CD14-positive monocyte (primary cell): ENCODE results near the gene CEACAM6. TPM values are rescaled to one million over a fixed set of nuclear protein-coding genes. Genes with fewer than 3 reads are reported as not detected.

Source experiments
- DNase-seq, 3 donors: peaks; one replicate each; pipeline ENCODE4 v3.0.0-alpha.2; 2011 to 2022
- H2AFZ ChIP-seq: 2 replicates; pipeline ENCODE4 v1.6.0; 2012; ENCODE audit warnings: mild to moderate bottlenecking, low read depth, low read length, inconsistent platforms; ENCODE audit not compliant: insufficient read depth, poor library complexity, severe bottlenecking
- H3K27ac ChIP-seq, 2 donors: 1 replicate in 1 of 2; 2 replicates in 1 of 2; pipeline ENCODE4 v1.5.1; 2012 to 2013; ENCODE audit warnings: low read length in 2 of 2, control low read depth in 1 of 2, inconsistent platforms in 1 of 2, low read depth in 1 of 2, mild to moderate bottlenecking in 1 of 2
- H3K27me3 ChIP-seq, 2 donors: one replicate each; pipeline versions ENCODE4 v1.6.0 to v1.6.1; 2011 to 2013; ENCODE audit warnings: low read length in 2 of 2; ENCODE audit not compliant: control insufficient read depth in 2 of 2, insufficient read depth in 2 of 2
- H3K36me3 ChIP-seq, 2 donors: replicated peaks in 1 of 2; 1 replicate in 1 of 2; 2 replicates in 1 of 2; pipeline versions ENCODE4 v1.5.1 to v1.6.1; 2012 to 2013; ENCODE audit warnings: low read length in 2 of 2, control low read depth in 1 of 2, inconsistent platforms in 1 of 2, mild to moderate bottlenecking in 1 of 2; ENCODE audit not compliant: insufficient read depth in 2 of 2, control insufficient read depth in 1 of 2
- H3K4me1 ChIP-seq, 2 donors: 1 replicate in 1 of 2; 2 replicates in 1 of 2; pipeline versions ENCODE4 v1.5.1 to v1.6.1; 2012 to 2013; ENCODE audit warnings: low read length in 2 of 2, control low read depth in 1 of 2, inconsistent platforms in 1 of 2, mild to moderate bottlenecking in 1 of 2, moderate library complexity in 1 of 2; ENCODE audit not compliant: insufficient read depth in 2 of 2, control insufficient read depth in 1 of 2
- H3K4me2 ChIP-seq: replicated peaks from 2 replicates; pipeline ENCODE3; 2012; ENCODE audit warnings: low read length, moderate library complexity, mild to moderate bottlenecking; ENCODE audit not compliant: poor library complexity, severe bottlenecking; ENCODE audit errors: extremely low read depth
- H3K4me3 ChIP-seq, 3 experiments: fragments of 200-600 bp in 1 of 3; sonication (generic) in 1 of 3; replicated peaks in 1 of 3; 1 replicate in 2 of 3; 2 replicates in 1 of 3; pipeline ENCODE4 v1.5.1; 2011 to 2013; ENCODE audit warnings: low read length in 3 of 3, mild to moderate bottlenecking in 3 of 3, control low read depth in 2 of 3, low read depth in 2 of 3, inconsistent platforms in 1 of 3, moderate library complexity in 1 of 3
- H3K79me2 ChIP-seq: 2 replicates; pipeline ENCODE4 v1.6.0; 2012; ENCODE audit warnings: mild to moderate bottlenecking, control low read depth, inconsistent platforms, low read length, moderate library complexity; ENCODE audit not compliant: insufficient read depth
- H3K9ac ChIP-seq: 2 replicates; pipeline ENCODE4 v1.6.0; 2017; ENCODE audit warnings: low read length, mild to moderate bottlenecking; ENCODE audit not compliant: insufficient read depth, poor library complexity, severe bottlenecking
- H3K9me3 ChIP-seq, 2 donors: replicated peaks in 1 of 2; 1 replicate in 1 of 2; 2 replicates in 1 of 2; pipeline versions ENCODE4 v1.5.1 to v1.6.1; 2012 to 2013; ENCODE audit warnings: low read length in 2 of 2, control low read depth in 1 of 2; ENCODE audit not compliant: control insufficient read depth in 1 of 2, insufficient read depth in 1 of 2
- H4K20me1 ChIP-seq: 2 replicates; pipeline ENCODE4 v1.6.0; 2012; ENCODE audit warnings: mild to moderate bottlenecking, low read length, control low read depth, moderate library complexity; ENCODE audit not compliant: insufficient read depth
- H3K27ac Mint-ChIP-seq, 7 donors: one replicate each; pipeline ENCODE4 v1.8.0; 2020; ENCODE audit warnings: mild to moderate bottlenecking in 7 of 7, mixed read lengths in 7 of 7, moderate library complexity in 6 of 7, inconsistent platforms in 2 of 7
- H3K27me3 Mint-ChIP-seq, 3 donors: one replicate each; pipeline ENCODE4 v1.8.0; 2021 to 2022; ENCODE audit warnings: low read depth in 3 of 3, mild to moderate bottlenecking in 3 of 3, mixed read lengths in 3 of 3, moderate library complexity in 3 of 3, inconsistent platforms in 1 of 3
- H3K36me3 Mint-ChIP-seq, 2 donors: one replicate each; pipeline ENCODE4 v1.8.0; 2020; ENCODE audit warnings: mixed read lengths in 2 of 2, inconsistent platforms in 1 of 2, mild to moderate bottlenecking in 1 of 2
- H3K4me1 Mint-ChIP-seq: one replicate; pipeline ENCODE4 v1.8.0; 2020; ENCODE audit warnings: mild to moderate bottlenecking, mixed read lengths
- H3K4me3 Mint-ChIP-seq, 2 donors: one replicate each; pipeline ENCODE4 v1.8.0; 2020; ENCODE audit warnings: mild to moderate bottlenecking in 2 of 2, mixed read lengths in 2 of 2, moderate library complexity in 1 of 2
- H3K9me3 Mint-ChIP-seq, 7 donors: one replicate each; pipeline ENCODE4 v1.8.0; 2020 to 2022; ENCODE audit warnings: mixed read lengths in 7 of 7, mild to moderate bottlenecking in 6 of 7, moderate library complexity in 6 of 7, inconsistent platforms in 2 of 7
- WGBS: methylation state at CpG from one replicate; pipeline ENCODE4 v1.1.5; 2013; ENCODE audit warnings: missing lambda C conversion rate; ENCODE audit not compliant: insufficient coverage; 5-methylcytosine and 5-hydroxymethylcytosine counted together
- intact Hi-C, 2 donors: fragments of 100-400 bp; cut with micrococcal nuclease; formaldehyde crosslinking; loops; one replicate each; pipeline versions ENCODE4 v1.15.0 to v1.15.1; 2023
- polyA plus RNA-seq, 3 donors: library from polyadenylated mRNA; depleted of rRNA in 1 of 3; unstranded in 2 of 3; stranded (reverse) in 1 of 3; fragments of 300-500 nt in 2 of 3; fragments of >200 nt in 1 of 3; fragmentation: Illumina TruSeq in 2 of 3; gene quantifications; 1 replicate in 2 of 3; 2 replicates in 1 of 3; pipeline ENCODE4 v1.2.3, GENCODE V29; 2012 to 2021
- TF ChIP-seq, protein P1 (sequence below): fragments of 200-600 bp; IDR thresholded peaks from one replicate; pipeline ENCODE4 v1.8.0; 2022; ENCODE audit warnings: antibody characterized with exemption, mild to moderate bottlenecking

CEACAM6 gene
- polyA plus RNA-seq, 3 donors, result 0.07 TPM; not detected in 2

GRCh38 chr19:41769608-41770007 lies 14.3 kb downstream of the CEACAM6 start:
- TF ChIP-seq, protein P1, sequence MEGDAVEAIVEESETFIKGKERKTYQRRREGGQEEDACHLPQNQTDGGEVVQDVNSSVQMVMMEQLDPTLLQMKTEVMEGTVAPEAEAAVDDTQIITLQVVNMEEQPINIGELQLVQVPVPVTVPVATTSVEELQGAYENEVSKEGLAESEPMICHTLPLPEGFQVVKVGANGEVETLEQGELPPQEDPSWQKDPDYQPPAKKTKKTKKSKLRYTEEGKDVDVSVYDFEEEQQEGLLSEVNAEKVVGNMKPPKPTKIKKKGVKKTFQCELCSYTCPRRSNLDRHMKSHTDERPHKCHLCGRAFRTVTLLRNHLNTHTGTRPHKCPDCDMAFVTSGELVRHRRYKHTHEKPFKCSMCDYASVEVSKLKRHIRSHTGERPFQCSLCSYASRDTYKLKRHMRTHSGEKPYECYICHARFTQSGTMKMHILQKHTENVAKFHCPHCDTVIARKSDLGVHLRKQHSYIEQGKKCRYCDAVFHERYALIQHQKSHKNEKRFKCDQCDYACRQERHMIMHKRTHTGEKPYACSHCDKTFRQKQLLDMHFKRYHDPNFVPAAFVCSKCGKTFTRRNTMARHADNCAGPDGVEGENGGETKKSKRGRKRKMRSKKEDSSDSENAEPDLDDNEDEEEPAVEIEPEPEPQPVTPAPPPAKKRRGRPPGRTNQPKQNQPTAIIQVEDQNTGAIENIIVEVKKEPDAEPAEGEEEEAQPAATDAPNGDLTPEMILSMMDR, result no peak
- Histone ChIP-seq H3K9ac (no peak overlapping the region), H3K4me3 (no peak overlapping the region), H3K4me1 (no peaks in the 10 kb centered on the region), H4K20me1 (no peaks in the 10 kb centered on the region), H3K79me2 (no peaks in the 10 kb centered on the region), H3K4me2 (no peak overlapping the region), H3K9me3 (no peaks in the 10 kb centered on the region), H3K27me3 (no peaks in the 10 kb centered on the region), H2AFZ (no peak overlapping the region), H3K27ac (no peak overlapping the region), H3K36me3 (no peaks in the 10 kb centered on the region)
- no peak overlapping the region for H3K4me3 Mint-ChIP-seq
- DNase-seq, result no peak
- no peaks in the 10 kb centered on the region for H3K36me3 Mint-ChIP-seq
- peaks cover 0 to 5% (median 1%) of the 10 kb centered on the region in 3 donors for H3K27me3 Mint-ChIP-seq
- no CpG with 5 or more reads among the region's 4 CpGs for WGBS
- no peaks in the 10 kb centered on the region for H3K9me3 Mint-ChIP-seq
- peaks cover 6% of the 10 kb centered on the region for H3K4me1 Mint-ChIP-seq
- intact Hi-C loops, result no loop called here
- H3K27ac Mint-ChIP-seq, result no peak overlapping the region

DNA sequence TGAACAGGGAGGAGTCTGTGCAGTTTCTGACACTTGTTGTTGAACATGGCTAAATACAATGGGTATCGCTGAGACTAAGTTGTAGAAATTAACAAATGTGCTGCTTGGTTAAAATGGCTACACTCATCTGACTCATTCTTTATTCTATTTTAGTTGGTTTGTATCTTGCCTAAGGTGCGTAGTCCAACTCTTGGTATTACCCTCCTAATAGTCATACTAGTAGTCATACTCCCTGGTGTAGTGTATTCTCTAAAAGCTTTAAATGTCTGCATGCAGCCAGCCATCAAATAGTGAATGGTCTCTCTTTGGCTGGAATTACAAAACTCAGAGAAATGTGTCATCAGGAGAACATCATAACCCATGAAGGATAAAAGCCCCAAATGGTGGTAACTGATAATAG lies 16.1 kb downstream of the CEACAM6 start:
- H3K27me3 Mint-ChIP-seq, result peaks cover 0 to 8% (median 2%) of the 10 kb centered on the region in 3 donors
- TF ChIP-seq, protein P1, result no peak
- no peaks in the 10 kb centered on the region for H3K9me3 ChIP-seq
- no peak overlapping the region for H3K4me3 Mint-ChIP-seq
- H3K4me1 Mint-ChIP-seq, result peaks cover 7% of the 10 kb centered on the region
- H3K9ac ChIP-seq, result no peak overlapping the region
- intact Hi-C loops, result no loop called here
- no peaks in the 10 kb centered on the region for H4K20me1 ChIP-seq
- H2AFZ ChIP-seq, result no peak overlapping the region
- H3K27ac ChIP-seq, result no peak overlapping the region
- no peaks in the 10 kb centered on the region for H3K79me2 ChIP-seq
- no CpG with 5 or more reads among the region's 2 CpGs for WGBS
- peaks cover 0 to 1% (median 0%) of the 10 kb centered on the region in 7 donors for H3K9me3 Mint-ChIP-seq
- H3K36me3 Mint-ChIP-seq, result no peaks in the 10 kb centered on the region
- no peaks in the 10 kb centered on the region for H3K27me3 ChIP-seq
- H3K4me1 ChIP-seq, result no peaks in the 10 kb centered on the region
- no peaks in the 10 kb centered on the region for H3K36me3 ChIP-seq
- no peak overlapping the region for H3K27ac Mint-ChIP-seq
- H3K4me2 ChIP-seq, result no peak overlapping the region
- no peak overlapping the region for H3K4me3 ChIP-seq
- no peak for DNase-seq
